Body of pancreas (tissue), 4 donors: ENCODE results near the gene KDM2B.

ENCODE experiments used
- CTCF ChIP-seq, 7 experiments: fragments of 450-650 bp in 4 of 7; fragments of 200-600 bp in 3 of 7; sonication (generic) in 3 of 7; IDR thresholded peaks; one replicate each; pipeline ENCODE4 v1.5.1; 2016 to 2019; ENCODE audit warnings: antibody characterized with exemption in 7 of 7
- POLR2A ChIP-seq, 3 donors: fragments of 450-650 bp; IDR thresholded peaks; one replicate each; pipeline ENCODE4 v1.6.1; 2016; ENCODE audit warnings: antibody characterized with exemption in 3 of 3, mild to moderate bottlenecking in 2 of 3

GRCh38 chr12:121628536-121628935 is 47.7 kb upstream of the KDM2B start:
- no peak for TF ChIP-seq POLR2A (IDR thresholded peaks at IDR 0.05)
- TF ChIP-seq CTCF (IDR thresholded peaks at IDR 0.05): no peak
